ENCODE data around the gene TMEM273. TPM values are rescaled to one million over a fixed set of nuclear protein-coding genes. Genes with fewer than 3 reads are reported as not detected.

Gene TMEM273
- total RNA-seq, 4 donors from 2014 or later, result 1.3 to 10.6 (median 6.8) TPM

DNA sequence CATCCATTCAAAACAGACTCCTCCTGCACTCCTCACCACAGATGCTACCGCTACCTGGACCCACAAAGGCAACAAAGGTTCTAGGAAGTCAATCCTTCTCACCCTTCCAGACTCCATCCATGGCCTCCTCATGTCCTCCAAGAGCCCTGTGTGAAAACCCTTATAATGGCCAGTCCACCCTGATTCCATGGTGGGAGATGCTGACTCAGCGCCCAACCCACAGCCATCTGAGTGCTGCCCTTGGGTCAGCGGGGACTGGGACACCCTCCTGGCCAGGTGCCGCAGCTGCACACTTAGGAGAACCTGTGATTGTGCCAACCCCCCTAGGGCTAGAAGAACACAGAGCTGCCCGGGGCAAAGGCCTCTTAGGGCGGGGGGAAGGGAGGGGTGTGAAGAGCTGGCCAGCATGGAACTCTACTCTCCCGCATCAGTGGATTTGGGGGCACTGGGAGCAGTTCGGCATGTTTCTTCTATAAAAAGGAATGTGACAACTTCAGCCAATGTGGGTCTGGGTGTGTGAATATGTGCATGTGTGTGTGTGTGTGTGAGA is 25.4 kb downstream of the TMEM273 start:
- WGBS, result 74% methylated on average over 7 of the region's 8 CpGs
- no peak for DNase-seq (ENCODE audit: low spot score in 2 of 2)

DNA sequence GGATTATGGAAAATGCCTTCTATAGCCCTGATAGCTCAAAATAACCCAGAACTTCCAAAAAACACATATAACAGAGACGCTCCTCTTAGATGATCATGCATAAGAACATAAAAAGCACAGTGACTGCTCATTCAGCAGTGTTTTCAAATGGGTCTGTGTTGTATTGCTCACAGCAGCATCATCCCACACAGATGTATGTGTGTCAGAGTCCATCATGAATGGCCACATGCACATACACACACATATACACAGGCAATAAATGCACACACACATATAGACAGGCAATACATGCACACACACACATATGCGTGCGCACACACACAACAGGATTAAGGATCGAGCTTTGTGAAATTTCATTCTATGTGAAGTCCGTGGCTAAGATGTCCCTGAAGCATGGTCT is 26.1 kb downstream of the TMEM273 start:
- Histone ChIP-seq H3K27ac (no peak overlapping the region), H3K36me3 (no peaks in the 10 kb centered on the region), H3K27me3 (no peaks in the 10 kb centered on the region), H3K4me1 (no peaks in the 10 kb centered on the region), H3K9me3 (no peaks in the 10 kb centered on the region), H3K4me3 (no peak overlapping the region)
- no peak for DNase-seq (ENCODE audit: low spot score in 2 of 2)
- 71% methylated on average over 5 of the region's 5 CpGs for WGBS
- TF ChIP-seq POLR2AphosphoS5 (IDR thresholded peaks at IDR 0.05), result no peak

More for the DNA sequence above, 25.4 kb downstream of the TMEM273 start:
- no peak overlapping the region for H3K4me3 ChIP-seq
- H3K4me1 ChIP-seq, result peaks cover 3% of the 10 kb centered on the region
- no peaks in the 10 kb centered on the region for H3K9me3 ChIP-seq
- H3K27ac ChIP-seq, result no peak overlapping the region
- H3K27me3 ChIP-seq, result no peaks in the 10 kb centered on the region
- no peaks in the 10 kb centered on the region for H3K36me3 ChIP-seq
- TF ChIP-seq, protein P1, sequence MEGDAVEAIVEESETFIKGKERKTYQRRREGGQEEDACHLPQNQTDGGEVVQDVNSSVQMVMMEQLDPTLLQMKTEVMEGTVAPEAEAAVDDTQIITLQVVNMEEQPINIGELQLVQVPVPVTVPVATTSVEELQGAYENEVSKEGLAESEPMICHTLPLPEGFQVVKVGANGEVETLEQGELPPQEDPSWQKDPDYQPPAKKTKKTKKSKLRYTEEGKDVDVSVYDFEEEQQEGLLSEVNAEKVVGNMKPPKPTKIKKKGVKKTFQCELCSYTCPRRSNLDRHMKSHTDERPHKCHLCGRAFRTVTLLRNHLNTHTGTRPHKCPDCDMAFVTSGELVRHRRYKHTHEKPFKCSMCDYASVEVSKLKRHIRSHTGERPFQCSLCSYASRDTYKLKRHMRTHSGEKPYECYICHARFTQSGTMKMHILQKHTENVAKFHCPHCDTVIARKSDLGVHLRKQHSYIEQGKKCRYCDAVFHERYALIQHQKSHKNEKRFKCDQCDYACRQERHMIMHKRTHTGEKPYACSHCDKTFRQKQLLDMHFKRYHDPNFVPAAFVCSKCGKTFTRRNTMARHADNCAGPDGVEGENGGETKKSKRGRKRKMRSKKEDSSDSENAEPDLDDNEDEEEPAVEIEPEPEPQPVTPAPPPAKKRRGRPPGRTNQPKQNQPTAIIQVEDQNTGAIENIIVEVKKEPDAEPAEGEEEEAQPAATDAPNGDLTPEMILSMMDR (IDR thresholded peaks at IDR 0.05), result no peak
- TF ChIP-seq POLR2A (IDR thresholded peaks at IDR 0.05), result no peak
- TF ChIP-seq POLR2AphosphoS5 (IDR thresholded peaks at IDR 0.05), result no peak
- no peak for TF ChIP-seq EP300 (IDR thresholded peaks at IDR 0.05)

DNA sequence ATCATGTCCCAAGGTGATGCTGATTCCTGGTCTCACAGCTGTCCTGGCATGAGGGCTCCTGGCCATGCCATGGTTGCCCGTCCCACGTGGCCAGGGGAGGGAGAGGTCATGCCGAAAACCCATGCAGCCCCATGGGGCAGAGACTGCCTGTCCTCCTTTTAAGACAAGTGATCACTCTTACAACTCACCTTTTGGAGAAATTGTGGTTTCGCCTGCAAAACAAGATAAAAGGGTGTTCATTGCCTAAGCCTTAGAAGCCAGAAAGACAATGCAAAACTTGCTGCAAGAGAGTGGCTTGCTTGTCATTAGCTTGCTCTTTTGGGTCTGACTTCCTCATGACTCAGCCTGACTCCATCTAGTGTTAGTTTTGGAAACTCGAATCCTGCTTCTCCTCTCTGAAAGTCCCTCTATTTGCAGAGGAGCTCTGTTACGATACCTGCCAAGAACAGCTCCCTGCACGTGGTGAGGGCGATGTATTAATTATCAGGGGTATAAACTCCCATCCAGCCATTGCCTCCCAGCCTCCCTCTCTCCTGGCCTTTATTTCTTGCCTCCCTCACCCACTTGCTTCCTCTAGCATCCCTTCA is 26.7 kb downstream of the TMEM273 start:
- DNase-seq (ENCODE audit: low spot score in 2 of 2), result no peak
- 41% methylated on average over 8 of the region's 8 CpGs for WGBS

GRCh38 chr10:49160814-49161213 is 27.4 kb downstream of the TMEM273 start:
- no peaks in the 10 kb centered on the region for H3K9me3 ChIP-seq
- no peak for TF ChIP-seq POLR2AphosphoS5 (IDR thresholded peaks at IDR 0.05)
- TF ChIP-seq, protein P1 (IDR thresholded peaks at IDR 0.05), result no peak
- TF ChIP-seq EP300 (IDR thresholded peaks at IDR 0.05), result no peak
- TF ChIP-seq POLR2A (IDR thresholded peaks at IDR 0.05), result no peak
- DNase-seq (ENCODE audit: low spot score in 2 of 2), result no peak
- no peak overlapping the region for H3K4me3 ChIP-seq
- H3K27ac ChIP-seq, result no peak overlapping the region
- 91% methylated on average over 5 of the region's 5 CpGs for WGBS
- no peaks in the 10 kb centered on the region for H3K27me3 ChIP-seq
- H3K4me1 ChIP-seq, result no peaks in the 10 kb centered on the region
- no peaks in the 10 kb centered on the region for H3K36me3 ChIP-seq

More for the DNA sequence above, 26.7 kb downstream of the TMEM273 start:
- Histone ChIP-seq H3K4me3 (no peak overlapping the region), H3K36me3 (no peaks in the 10 kb centered on the region), H3K27me3 (no peaks in the 10 kb centered on the region), H3K4me1 (no peaks in the 10 kb centered on the region), H3K27ac (no peak overlapping the region), H3K9me3 (no peaks in the 10 kb centered on the region)
- TF ChIP-seq, protein P1 (IDR thresholded peaks at IDR 0.05), result peak; percentile 4 to 30
- TF ChIP-seq EP300 (IDR thresholded peaks at IDR 0.05), result no peak

DNA sequence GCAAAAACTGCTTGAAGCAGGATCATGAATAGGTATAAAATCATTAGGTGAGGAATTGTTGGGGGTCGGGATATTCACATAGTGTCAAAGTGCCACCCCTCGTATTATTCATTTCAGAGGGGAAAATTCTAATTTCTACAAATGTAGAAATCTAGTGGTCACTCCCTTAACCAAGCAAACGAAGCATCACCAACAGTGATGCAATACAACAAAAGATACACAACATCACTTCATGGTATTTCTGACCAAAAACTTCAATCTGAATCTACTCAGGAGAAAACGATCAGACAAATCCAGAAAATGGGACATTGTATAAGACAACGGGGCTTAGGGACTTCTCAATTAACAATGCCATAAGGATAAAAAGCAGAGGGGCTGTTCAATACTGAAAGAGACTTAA is 28.1 kb downstream of the TMEM273 start:
- no peaks in the 10 kb centered on the region for H3K27me3 ChIP-seq
- TF ChIP-seq POLR2A (IDR thresholded peaks at IDR 0.05) (no peak), EP300 (IDR thresholded peaks at IDR 0.05) (no peak), POLR2AphosphoS5 (IDR thresholded peaks at IDR 0.05) (no peak)
- TF ChIP-seq, protein P1 (IDR thresholded peaks at IDR 0.05), result no peak

More for the DNA sequence above, 28.1 kb downstream of the TMEM273 start:
- H3K4me3 ChIP-seq, result no peak overlapping the region
- no peaks in the 10 kb centered on the region for H3K36me3 ChIP-seq
- no peaks in the 10 kb centered on the region for H3K4me1 ChIP-seq
- H3K9me3 ChIP-seq, result no peaks in the 10 kb centered on the region
- WGBS, result 91% methylated on average over 5 of the region's 5 CpGs
- DNase-seq (ENCODE audit: low spot score in 2 of 2), result no peak
- H3K27ac ChIP-seq, result no peak overlapping the region

All from suprapubic skin (tissue), 4 donors.